Testis (tissue), 2 donors: Measurements from ENCODE around the gene COPZ1.

Source experiments
- CTCF ChIP-seq, 3 experiments: fragments of 450-650 bp in 2 of 3; fragments of 200-600 bp in 1 of 3; sonication (generic) in 1 of 3; IDR thresholded peaks; one replicate each; pipeline ENCODE4 v1.5.1; 2016 to 2019; ENCODE audit warnings: antibody characterized with exemption in 3 of 3, mild to moderate bottlenecking in 2 of 3, moderate library complexity in 1 of 3
- POLR2A ChIP-seq: fragments of 450-650 bp; IDR thresholded peaks from one replicate; pipeline ENCODE4 v1.6.1; 2017; ENCODE audit warnings: antibody characterized with exemption, mild to moderate bottlenecking, moderate library complexity

- no peak for TF ChIP-seq POLR2A
- TF ChIP-seq CTCF (IDR thresholded peaks at IDR 0.05) = no peak
Measured at GRCh38 chr12:54294953-54295566, 29.9 kb upstream of the COPZ1 start.
